Measurements from ENCODE around the gene TOR1A.

DNA sequence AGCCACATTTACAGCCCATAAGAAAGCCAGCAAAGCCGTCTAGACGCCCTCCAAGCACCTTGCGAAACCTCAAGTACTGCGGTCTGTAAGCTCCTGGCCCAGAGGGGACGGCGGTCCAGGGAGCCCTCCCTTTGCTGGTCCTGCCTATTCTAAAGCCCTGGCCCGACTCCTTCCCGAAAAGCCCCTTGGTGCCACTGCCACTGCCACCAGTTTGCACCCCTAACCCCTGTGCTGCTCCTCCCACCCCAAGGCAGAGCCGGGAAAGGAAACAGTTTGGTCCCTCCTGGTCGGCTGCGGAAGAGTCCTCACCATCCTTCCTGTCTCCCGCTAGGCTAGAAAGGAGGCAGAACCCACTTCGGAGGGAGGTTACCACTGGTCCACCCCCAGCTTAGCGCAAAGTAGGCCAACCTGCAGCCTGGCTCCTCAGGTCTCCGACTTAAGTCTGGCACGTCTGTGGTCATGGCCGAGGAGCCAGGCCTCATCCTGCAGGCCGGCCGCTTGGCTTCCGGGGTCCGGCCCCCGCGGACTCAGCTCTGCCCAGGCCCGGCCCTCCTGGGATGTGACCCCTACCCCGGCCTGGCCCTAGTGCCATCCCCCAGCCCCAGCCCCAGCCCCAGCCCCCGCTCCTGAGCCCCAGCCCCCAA lies 916 bp downstream of the TOR1A start:
- TF ChIP-seq SUZ12 (IDR thresholded peaks at IDR 0.05; ENCODE audit: extremely low read depth, insufficient read depth, insufficient read length) (no peak), ZNF274 (IDR thresholded peaks at IDR 0.05; ENCODE audit: low read depth, low read length) (no peak), YY1 (IDR thresholded peaks at IDR 0.05; ENCODE audit: insufficient read depth, insufficient read length) (no peak)

Measured in NT2/D1 (cell line).